WERI-Rb-1 (cell line): ENCODE measurements around the gene ARHGDIB.

Experiments used
- DNase-seq: peaks from one replicate; pipeline ENCODE4 v3.0.0-alpha.2; 2020
- H3K27ac ChIP-seq: fragments of 250-450 bp; sonication (Bioruptor Pico); 2 replicates; pipeline ENCODE4 v1.5.1; 2020; ENCODE audit warnings: mild to moderate bottlenecking, moderate library complexity
- H3K27me3 ChIP-seq: fragments of 250-450 bp; sonication (Bioruptor Pico); 2 replicates; pipeline ENCODE4 v1.5.1; 2021; ENCODE audit warnings: mild to moderate bottlenecking, low read depth, moderate library complexity; ENCODE audit not compliant: insufficient read depth, severe bottlenecking
- H3K36me3 ChIP-seq: fragments of 250-450 bp; sonication (Bioruptor Pico); 2 replicates; pipeline ENCODE4 v1.5.1; 2020; ENCODE audit warnings: mild to moderate bottlenecking, moderate library complexity
- H3K4me3 ChIP-seq: 2 replicates; pipeline ENCODE4 v1.5.1; 2011; ENCODE audit warnings: low read depth, mild to moderate bottlenecking, control low read depth, low read length
- H3K9me3 ChIP-seq: fragments of 250-450 bp; sonication (Bioruptor Pico); 2 replicates; pipeline ENCODE4 v1.5.1; 2021; ENCODE audit warnings: mild to moderate bottlenecking, moderate library complexity; ENCODE audit not compliant: severe bottlenecking
- CTCF ChIP-seq: IDR thresholded peaks from 2 replicates; pipeline ENCODE4 v1.5.1; 2011; ENCODE audit warnings: low read depth, mild to moderate bottlenecking, control low read depth, inconsistent platforms, low read length

Gene ARHGDIB

GRCh38 chr12:14950982-14951746 is 10.2 kb downstream of the ARHGDIB start:
- H3K27ac ChIP-seq = no peak overlapping the region
- H3K36me3 ChIP-seq = no peaks in the 10 kb centered on the region
- H3K4me3 ChIP-seq = no peak overlapping the region
- no peaks in the 10 kb centered on the region for H3K9me3 ChIP-seq
- no peaks in the 10 kb centered on the region for H3K27me3 ChIP-seq
- DNase-seq = no peak
- TF ChIP-seq CTCF = no peak

GRCh38 chr12:14950421-14950820 is 11.0 kb downstream of the ARHGDIB start:
- Histone ChIP-seq H3K9me3 (no peaks in the 10 kb centered on the region), H3K27ac (no peak overlapping the region), H3K4me3 (no peak overlapping the region), H3K27me3 (no peaks in the 10 kb centered on the region), H3K36me3 (no peaks in the 10 kb centered on the region)
- DNase-seq = no peak
- TF ChIP-seq CTCF = no peak

GRCh38 chr12:14949631-14950030 is 11.8 kb downstream of the ARHGDIB start:
- no peak overlapping the region for H3K27ac ChIP-seq

GRCh38 chr12:14948672-14949071 is 12.7 kb downstream of the ARHGDIB start:
- Histone ChIP-seq H3K4me3 (no peak overlapping the region), H3K9me3 (no peaks in the 10 kb centered on the region), H3K27me3 (no peaks in the 10 kb centered on the region), H3K27ac (no peak overlapping the region), H3K36me3 (no peaks in the 10 kb centered on the region)
- no peak for TF ChIP-seq CTCF
- DNase-seq = no peak

More at GRCh38 chr12:14949631-14950030, 11.8 kb downstream of the ARHGDIB start:
- Histone ChIP-seq H3K27me3 (no peaks in the 10 kb centered on the region), H3K4me3 (no peak overlapping the region), H3K9me3 (no peaks in the 10 kb centered on the region), H3K36me3 (no peaks in the 10 kb centered on the region)
- no peak for TF ChIP-seq CTCF
- no peak for DNase-seq

GRCh38 chr12:14946861-14947260 is 14.5 kb downstream of the ARHGDIB start:
- H3K27me3 ChIP-seq = no peaks in the 10 kb centered on the region
- no peak for DNase-seq
- H3K4me3 ChIP-seq = no peak overlapping the region
- no peaks in the 10 kb centered on the region for H3K36me3 ChIP-seq
- no peak overlapping the region for H3K27ac ChIP-seq
- no peak for TF ChIP-seq CTCF
- H3K9me3 ChIP-seq = no peaks in the 10 kb centered on the region

- Histone ChIP-seq H3K27ac (no peak overlapping the region), H3K9me3 (no peaks in the 10 kb centered on the region), H3K4me3 (no peak overlapping the region), H3K27me3 (no peaks in the 10 kb centered on the region), H3K36me3 (no peaks in the 10 kb centered on the region)
- DNase-seq = no peak
- TF ChIP-seq CTCF = no peak
These were observed 15.2 kb downstream of the ARHGDIB start for GRCh38 chr12:14946162-14946561.
